ENCODE measurements around the gene AFDN.

DNA sequence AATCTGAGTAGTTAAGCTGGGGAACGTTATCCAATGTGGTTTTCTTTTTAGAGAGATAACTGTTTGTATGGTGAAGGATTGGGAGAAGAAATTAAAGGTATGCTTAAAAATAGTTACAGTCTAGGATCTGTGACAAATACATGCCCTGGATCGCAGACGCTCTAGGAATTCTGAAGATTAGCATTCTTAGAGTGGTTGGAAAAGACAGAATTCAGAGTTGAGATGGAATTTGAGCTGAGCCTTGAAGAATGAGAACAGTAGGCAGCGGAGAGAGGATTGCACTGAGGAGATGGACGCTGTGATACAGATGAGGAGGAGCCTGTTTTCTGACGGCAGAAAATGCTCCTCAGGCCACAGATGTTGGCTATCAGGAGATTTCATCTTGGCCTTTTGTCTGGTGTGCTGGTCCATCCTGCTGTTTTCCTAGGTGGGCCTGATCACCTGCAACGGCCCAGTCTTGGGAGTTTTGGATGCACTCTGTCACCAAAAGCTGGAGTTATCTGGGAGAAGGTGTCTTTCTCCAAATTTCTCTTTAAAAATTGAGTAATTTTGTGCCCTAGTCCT is 122.5 kb downstream of the AFDN start:
- TF ChIP-seq CEBPB (IDR thresholded peaks at IDR 0.05; ENCODE audit: borderline replicate concordance in 1 of 2, low read depth in 2 of 2, low read length in 2 of 2) (no peak), HCFC1 (IDR thresholded peaks at IDR 0.05; ENCODE audit: low read length) (no peak), EZH2 (IDR thresholded peaks at IDR 0.05; ENCODE audit: borderline replicate concordance, control insufficient read depth, low read depth, low read length) (no peak), FOXK2 (IDR thresholded peaks at IDR 0.05) (no peak), CBX5 (IDR thresholded peaks at IDR 0.05; ENCODE audit: low read depth) (no peak), NRF1 (conservative IDR thresholded peaks at IDR 0.05; ENCODE audit: low read depth, low read length) (no peak), SP1 (IDR thresholded peaks at IDR 0.05; ENCODE audit: low read depth, low read length) (no peak), POLR2A (IDR thresholded peaks at IDR 0.05; ENCODE audit: low read depth, low read length) (no peak), TCF7 (IDR thresholded peaks at IDR 0.05; ENCODE audit: borderline replicate concordance) (no peak)
- TF ChIP-seq, protein P1, sequence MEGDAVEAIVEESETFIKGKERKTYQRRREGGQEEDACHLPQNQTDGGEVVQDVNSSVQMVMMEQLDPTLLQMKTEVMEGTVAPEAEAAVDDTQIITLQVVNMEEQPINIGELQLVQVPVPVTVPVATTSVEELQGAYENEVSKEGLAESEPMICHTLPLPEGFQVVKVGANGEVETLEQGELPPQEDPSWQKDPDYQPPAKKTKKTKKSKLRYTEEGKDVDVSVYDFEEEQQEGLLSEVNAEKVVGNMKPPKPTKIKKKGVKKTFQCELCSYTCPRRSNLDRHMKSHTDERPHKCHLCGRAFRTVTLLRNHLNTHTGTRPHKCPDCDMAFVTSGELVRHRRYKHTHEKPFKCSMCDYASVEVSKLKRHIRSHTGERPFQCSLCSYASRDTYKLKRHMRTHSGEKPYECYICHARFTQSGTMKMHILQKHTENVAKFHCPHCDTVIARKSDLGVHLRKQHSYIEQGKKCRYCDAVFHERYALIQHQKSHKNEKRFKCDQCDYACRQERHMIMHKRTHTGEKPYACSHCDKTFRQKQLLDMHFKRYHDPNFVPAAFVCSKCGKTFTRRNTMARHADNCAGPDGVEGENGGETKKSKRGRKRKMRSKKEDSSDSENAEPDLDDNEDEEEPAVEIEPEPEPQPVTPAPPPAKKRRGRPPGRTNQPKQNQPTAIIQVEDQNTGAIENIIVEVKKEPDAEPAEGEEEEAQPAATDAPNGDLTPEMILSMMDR (IDR thresholded peaks at IDR 0.05 in 2 of 3, conservative IDR thresholded peaks at IDR 0.05 in 1 of 3; ENCODE audit: control insufficient read depth in 2 of 3, extremely low read depth in 1 of 3, insufficient read depth in 1 of 3, low read depth in 3 of 3, low read length in 3 of 3): no peak
- TF ChIP-seq, protein P2, sequence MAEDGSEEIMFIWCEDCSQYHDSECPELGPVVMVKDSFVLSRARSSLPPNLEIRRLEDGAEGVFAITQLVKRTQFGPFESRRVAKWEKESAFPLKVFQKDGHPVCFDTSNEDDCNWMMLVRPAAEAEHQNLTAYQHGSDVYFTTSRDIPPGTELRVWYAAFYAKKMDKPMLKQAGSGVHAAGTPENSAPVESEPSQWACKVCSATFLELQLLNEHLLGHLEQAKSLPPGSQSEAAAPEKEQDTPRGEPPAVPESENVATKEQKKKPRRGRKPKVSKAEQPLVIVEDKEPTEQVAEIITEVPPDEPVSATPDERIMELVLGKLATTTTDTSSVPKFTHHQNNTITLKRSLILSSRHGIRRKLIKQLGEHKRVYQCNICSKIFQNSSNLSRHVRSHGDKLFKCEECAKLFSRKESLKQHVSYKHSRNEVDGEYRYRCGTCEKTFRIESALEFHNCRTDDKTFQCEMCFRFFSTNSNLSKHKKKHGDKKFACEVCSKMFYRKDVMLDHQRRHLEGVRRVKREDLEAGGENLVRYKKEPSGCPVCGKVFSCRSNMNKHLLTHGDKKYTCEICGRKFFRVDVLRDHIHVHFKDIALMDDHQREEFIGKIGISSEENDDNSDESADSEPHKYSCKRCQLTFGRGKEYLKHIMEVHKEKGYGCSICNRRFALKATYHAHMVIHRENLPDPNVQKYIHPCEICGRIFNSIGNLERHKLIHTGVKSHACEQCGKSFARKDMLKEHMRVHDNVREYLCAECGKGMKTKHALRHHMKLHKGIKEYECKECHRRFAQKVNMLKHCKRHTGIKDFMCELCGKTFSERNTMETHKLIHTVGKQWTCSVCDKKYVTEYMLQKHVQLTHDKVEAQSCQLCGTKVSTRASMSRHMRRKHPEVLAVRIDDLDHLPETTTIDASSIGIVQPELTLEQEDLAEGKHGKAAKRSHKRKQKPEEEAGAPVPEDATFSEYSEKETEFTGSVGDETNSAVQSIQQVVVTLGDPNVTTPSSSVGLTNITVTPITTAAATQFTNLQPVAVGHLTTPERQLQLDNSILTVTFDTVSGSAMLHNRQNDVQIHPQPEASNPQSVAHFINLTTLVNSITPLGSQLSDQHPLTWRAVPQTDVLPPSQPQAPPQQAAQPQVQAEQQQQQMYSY (CRISPR knock-in tag; IDR thresholded peaks at IDR 0.05): no peak
- TF ChIP-seq, protein P3, sequence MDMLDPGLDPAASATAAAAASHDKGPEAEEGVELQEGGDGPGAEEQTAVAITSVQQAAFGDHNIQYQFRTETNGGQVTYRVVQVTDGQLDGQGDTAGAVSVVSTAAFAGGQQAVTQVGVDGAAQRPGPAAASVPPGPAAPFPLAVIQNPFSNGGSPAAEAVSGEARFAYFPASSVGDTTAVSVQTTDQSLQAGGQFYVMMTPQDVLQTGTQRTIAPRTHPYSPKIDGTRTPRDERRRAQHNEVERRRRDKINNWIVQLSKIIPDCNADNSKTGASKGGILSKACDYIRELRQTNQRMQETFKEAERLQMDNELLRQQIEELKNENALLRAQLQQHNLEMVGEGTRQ (IDR thresholded peaks at IDR 0.05; ENCODE audit: borderline replicate concordance, low read depth, low read length): no peak
- TF ChIP-seq, protein P4, sequence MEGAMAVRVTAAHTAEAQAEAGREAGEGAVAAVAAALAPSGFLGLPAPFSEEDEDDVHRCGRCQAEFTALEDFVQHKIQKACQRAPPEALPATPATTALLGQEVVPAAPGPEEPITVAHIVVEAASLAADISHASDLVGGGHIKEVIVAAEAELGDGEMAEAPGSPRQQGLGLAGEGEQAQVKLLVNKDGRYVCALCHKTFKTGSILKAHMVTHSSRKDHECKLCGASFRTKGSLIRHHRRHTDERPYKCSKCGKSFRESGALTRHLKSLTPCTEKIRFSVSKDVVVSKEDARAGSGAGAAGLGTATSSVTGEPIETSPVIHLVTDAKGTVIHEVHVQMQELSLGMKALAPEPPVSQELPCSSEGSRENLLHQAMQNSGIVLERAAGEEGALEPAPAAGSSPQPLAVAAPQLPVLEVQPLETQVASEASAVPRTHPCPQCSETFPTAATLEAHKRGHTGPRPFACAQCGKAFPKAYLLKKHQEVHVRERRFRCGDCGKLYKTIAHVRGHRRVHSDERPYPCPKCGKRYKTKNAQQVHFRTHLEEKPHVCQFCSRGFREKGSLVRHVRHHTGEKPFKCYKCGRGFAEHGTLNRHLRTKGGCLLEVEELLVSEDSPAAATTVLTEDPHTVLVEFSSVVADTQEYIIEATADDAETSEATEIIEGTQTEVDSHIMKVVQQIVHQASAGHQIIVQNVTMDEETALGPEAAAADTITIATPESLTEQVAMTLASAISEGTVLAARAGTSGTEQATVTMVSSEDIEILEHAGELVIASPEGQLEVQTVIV (IDR thresholded peaks at IDR 0.05; ENCODE audit: borderline replicate concordance, partially characterized antibody): no peak

Data from GM12878 (cell line).